CD14-positive monocyte (primary cell): ENCODE measurements around the gene ODF2. TPM values are rescaled to one million over a fixed set of nuclear protein-coding genes. Genes with fewer than 3 reads are reported as not detected.

Source experiments
- DNase-seq, 3 donors: peaks; one replicate each; pipeline ENCODE4 v3.0.0-alpha.2; 2011 to 2022
- H2AFZ ChIP-seq: 2 replicates; pipeline ENCODE4 v1.6.0; 2012; ENCODE audit warnings: mild to moderate bottlenecking, low read depth, low read length, inconsistent platforms; ENCODE audit not compliant: insufficient read depth, poor library complexity, severe bottlenecking
- H3K27ac ChIP-seq, 2 donors: 1 replicate in 1 of 2; 2 replicates in 1 of 2; pipeline ENCODE4 v1.5.1; 2012 to 2013; ENCODE audit warnings: low read length in 2 of 2, control low read depth in 1 of 2, inconsistent platforms in 1 of 2, low read depth in 1 of 2, mild to moderate bottlenecking in 1 of 2
- H3K27me3 ChIP-seq, 2 donors: one replicate each; pipeline versions ENCODE4 v1.6.0 to v1.6.1; 2011 to 2013; ENCODE audit warnings: low read length in 2 of 2; ENCODE audit not compliant: control insufficient read depth in 2 of 2, insufficient read depth in 2 of 2
- H3K36me3 ChIP-seq, 2 donors: replicated peaks in 1 of 2; 1 replicate in 1 of 2; 2 replicates in 1 of 2; pipeline versions ENCODE4 v1.5.1 to v1.6.1; 2012 to 2013; ENCODE audit warnings: low read length in 2 of 2, control low read depth in 1 of 2, inconsistent platforms in 1 of 2, mild to moderate bottlenecking in 1 of 2; ENCODE audit not compliant: insufficient read depth in 2 of 2, control insufficient read depth in 1 of 2
- H3K4me1 ChIP-seq, 2 donors: 1 replicate in 1 of 2; 2 replicates in 1 of 2; pipeline versions ENCODE4 v1.5.1 to v1.6.1; 2012 to 2013; ENCODE audit warnings: low read length in 2 of 2, control low read depth in 1 of 2, inconsistent platforms in 1 of 2, mild to moderate bottlenecking in 1 of 2, moderate library complexity in 1 of 2; ENCODE audit not compliant: insufficient read depth in 2 of 2, control insufficient read depth in 1 of 2
- H3K4me2 ChIP-seq: replicated peaks from 2 replicates; pipeline ENCODE3; 2012; ENCODE audit warnings: low read length, moderate library complexity, mild to moderate bottlenecking; ENCODE audit not compliant: poor library complexity, severe bottlenecking; ENCODE audit errors: extremely low read depth
- H3K4me3 ChIP-seq, 3 experiments: fragments of 200-600 bp in 1 of 3; sonication (generic) in 1 of 3; replicated peaks in 1 of 3; 1 replicate in 2 of 3; 2 replicates in 1 of 3; pipeline ENCODE4 v1.5.1; 2011 to 2013; ENCODE audit warnings: low read length in 3 of 3, mild to moderate bottlenecking in 3 of 3, control low read depth in 2 of 3, low read depth in 2 of 3, inconsistent platforms in 1 of 3, moderate library complexity in 1 of 3
- H3K79me2 ChIP-seq: 2 replicates; pipeline ENCODE4 v1.6.0; 2012; ENCODE audit warnings: mild to moderate bottlenecking, control low read depth, inconsistent platforms, low read length, moderate library complexity; ENCODE audit not compliant: insufficient read depth
- H3K9ac ChIP-seq: 2 replicates; pipeline ENCODE4 v1.6.0; 2017; ENCODE audit warnings: low read length, mild to moderate bottlenecking; ENCODE audit not compliant: insufficient read depth, poor library complexity, severe bottlenecking
- H3K9me3 ChIP-seq, 2 donors: replicated peaks in 1 of 2; 1 replicate in 1 of 2; 2 replicates in 1 of 2; pipeline versions ENCODE4 v1.5.1 to v1.6.1; 2012 to 2013; ENCODE audit warnings: low read length in 2 of 2, control low read depth in 1 of 2; ENCODE audit not compliant: control insufficient read depth in 1 of 2, insufficient read depth in 1 of 2
- H4K20me1 ChIP-seq: 2 replicates; pipeline ENCODE4 v1.6.0; 2012; ENCODE audit warnings: mild to moderate bottlenecking, low read length, control low read depth, moderate library complexity; ENCODE audit not compliant: insufficient read depth
- H3K27ac Mint-ChIP-seq, 7 donors: one replicate each; pipeline ENCODE4 v1.8.0; 2020; ENCODE audit warnings: mild to moderate bottlenecking in 7 of 7, mixed read lengths in 7 of 7, moderate library complexity in 6 of 7, inconsistent platforms in 2 of 7
- H3K27me3 Mint-ChIP-seq, 3 donors: one replicate each; pipeline ENCODE4 v1.8.0; 2021 to 2022; ENCODE audit warnings: low read depth in 3 of 3, mild to moderate bottlenecking in 3 of 3, mixed read lengths in 3 of 3, moderate library complexity in 3 of 3, inconsistent platforms in 1 of 3
- H3K36me3 Mint-ChIP-seq, 2 donors: one replicate each; pipeline ENCODE4 v1.8.0; 2020; ENCODE audit warnings: mixed read lengths in 2 of 2, inconsistent platforms in 1 of 2, mild to moderate bottlenecking in 1 of 2
- H3K4me1 Mint-ChIP-seq: one replicate; pipeline ENCODE4 v1.8.0; 2020; ENCODE audit warnings: mild to moderate bottlenecking, mixed read lengths
- H3K4me3 Mint-ChIP-seq, 2 donors: one replicate each; pipeline ENCODE4 v1.8.0; 2020; ENCODE audit warnings: mild to moderate bottlenecking in 2 of 2, mixed read lengths in 2 of 2, moderate library complexity in 1 of 2
- H3K9me3 Mint-ChIP-seq, 7 donors: one replicate each; pipeline ENCODE4 v1.8.0; 2020 to 2022; ENCODE audit warnings: mixed read lengths in 7 of 7, mild to moderate bottlenecking in 6 of 7, moderate library complexity in 6 of 7, inconsistent platforms in 2 of 7
- WGBS: methylation state at CpG from one replicate; pipeline ENCODE4 v1.1.5; 2013; ENCODE audit warnings: missing lambda C conversion rate; ENCODE audit not compliant: insufficient coverage; 5-methylcytosine and 5-hydroxymethylcytosine counted together
- intact Hi-C, 2 donors: fragments of 100-400 bp; cut with micrococcal nuclease; formaldehyde crosslinking; loops; one replicate each; pipeline versions ENCODE4 v1.15.0 to v1.15.1; 2023
- polyA plus RNA-seq, 3 donors: library from polyadenylated mRNA; depleted of rRNA in 1 of 3; unstranded in 2 of 3; stranded (reverse) in 1 of 3; fragments of 300-500 nt in 2 of 3; fragments of >200 nt in 1 of 3; fragmentation: Illumina TruSeq in 2 of 3; gene quantifications; 1 replicate in 2 of 3; 2 replicates in 1 of 3; pipeline ENCODE4 v1.2.3, GENCODE V29; 2012 to 2021
- TF ChIP-seq, protein P1 (sequence below): fragments of 200-600 bp; IDR thresholded peaks from one replicate; pipeline ENCODE4 v1.8.0; 2022; ENCODE audit warnings: antibody characterized with exemption, mild to moderate bottlenecking

Gene ODF2
- polyA plus RNA-seq, 3 donors = 7.9 to 24.1 (median 11.4) TPM

DNA sequence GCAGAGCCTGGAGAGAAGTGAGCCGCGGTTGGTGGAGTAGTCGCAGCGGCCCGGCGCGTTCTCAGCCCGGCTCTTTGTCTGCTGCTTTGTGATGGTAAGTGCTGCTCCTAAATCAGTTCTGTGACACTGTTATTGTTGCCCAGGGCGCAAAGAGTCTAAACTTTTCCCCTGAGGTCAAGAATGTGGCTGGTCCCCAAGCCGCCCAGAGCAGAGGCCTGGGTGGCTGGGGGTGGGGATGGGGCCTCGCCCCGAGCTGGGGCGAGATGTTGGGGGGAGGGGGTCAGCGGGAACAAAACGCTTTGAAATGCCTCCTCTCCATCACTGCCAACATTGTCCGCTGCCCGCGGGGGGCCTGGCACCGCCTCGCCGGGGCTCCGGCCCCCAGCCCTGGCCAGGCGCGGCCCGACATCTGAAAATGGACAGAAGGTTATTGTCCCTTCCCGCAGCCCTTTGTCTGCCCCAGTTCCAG lies 46.8 kb upstream of the ODF2 start:
- Histone ChIP-seq H3K27me3 (peaks cover 5 to 31% of the 10 kb centered on the region in 2 donors), H2AFZ (no peak overlapping the region), H3K4me2 (no peak overlapping the region), H3K4me1 (no peaks in the 10 kb centered on the region), H3K27ac (no peak overlapping the region), H4K20me1 (no peaks in the 10 kb centered on the region), H3K36me3 (no peaks in the 10 kb centered on the region), H3K9ac (no peak overlapping the region), H3K4me3 (no peak overlapping the region), H3K79me2 (no peaks in the 10 kb centered on the region), H3K9me3 (no peaks in the 10 kb centered on the region)
- Mint-ChIP-seq H3K27me3 (peaks cover 35 to 48% (median 35%) of the 10 kb centered on the region in 3 donors), H3K27ac (no peak overlapping the region), H3K9me3 (no peaks in the 10 kb centered on the region), H3K4me3 (peak overlapping the region in 1 of 2 donors; percentile 26), H3K36me3 (no peaks in the 10 kb centered on the region), H3K4me1 (peaks cover 1% of the 10 kb centered on the region)
- WGBS = 38% methylated on average over 20 of the region's 26 CpGs
- no peak for DNase-seq
- intact Hi-C loops = no loop called here
- TF ChIP-seq, protein P1, sequence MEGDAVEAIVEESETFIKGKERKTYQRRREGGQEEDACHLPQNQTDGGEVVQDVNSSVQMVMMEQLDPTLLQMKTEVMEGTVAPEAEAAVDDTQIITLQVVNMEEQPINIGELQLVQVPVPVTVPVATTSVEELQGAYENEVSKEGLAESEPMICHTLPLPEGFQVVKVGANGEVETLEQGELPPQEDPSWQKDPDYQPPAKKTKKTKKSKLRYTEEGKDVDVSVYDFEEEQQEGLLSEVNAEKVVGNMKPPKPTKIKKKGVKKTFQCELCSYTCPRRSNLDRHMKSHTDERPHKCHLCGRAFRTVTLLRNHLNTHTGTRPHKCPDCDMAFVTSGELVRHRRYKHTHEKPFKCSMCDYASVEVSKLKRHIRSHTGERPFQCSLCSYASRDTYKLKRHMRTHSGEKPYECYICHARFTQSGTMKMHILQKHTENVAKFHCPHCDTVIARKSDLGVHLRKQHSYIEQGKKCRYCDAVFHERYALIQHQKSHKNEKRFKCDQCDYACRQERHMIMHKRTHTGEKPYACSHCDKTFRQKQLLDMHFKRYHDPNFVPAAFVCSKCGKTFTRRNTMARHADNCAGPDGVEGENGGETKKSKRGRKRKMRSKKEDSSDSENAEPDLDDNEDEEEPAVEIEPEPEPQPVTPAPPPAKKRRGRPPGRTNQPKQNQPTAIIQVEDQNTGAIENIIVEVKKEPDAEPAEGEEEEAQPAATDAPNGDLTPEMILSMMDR = no peak

DNA sequence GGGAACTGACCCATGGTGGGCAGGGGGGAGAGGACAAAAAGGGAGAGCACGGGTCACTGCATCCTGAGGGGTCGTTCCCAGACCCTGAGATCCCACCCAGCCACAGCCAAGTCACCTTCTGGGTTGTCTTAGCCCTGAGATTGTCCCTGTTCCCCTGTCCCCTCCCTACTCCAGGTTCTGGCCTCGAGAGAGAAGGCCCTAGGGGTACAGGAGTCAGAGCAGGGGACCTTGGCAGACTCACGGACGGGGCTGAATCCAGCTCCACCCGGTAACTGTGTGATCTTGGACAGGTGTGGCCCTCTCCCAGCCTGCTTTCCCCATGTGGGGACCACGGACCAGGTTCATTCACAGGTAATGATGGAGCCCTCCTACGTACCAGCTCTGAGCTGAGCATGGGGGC lies 46.4 kb upstream of the ODF2 start:
- DNase-seq = no peak
- intact Hi-C loops = no loop called here
- Mint-ChIP-seq H3K4me1 (peaks cover 1% of the 10 kb centered on the region), H3K4me3 (no peak overlapping the region), H3K9me3 (no peaks in the 10 kb centered on the region), H3K36me3 (no peaks in the 10 kb centered on the region), H3K27ac (no peak overlapping the region), H3K27me3 (peaks cover 35 to 48% (median 35%) of the 10 kb centered on the region in 3 donors)
- no peak overlapping the region for H3K27ac ChIP-seq
- H3K9ac ChIP-seq = no peak overlapping the region
- TF ChIP-seq, protein P1 = no peak
- no peak overlapping the region for H2AFZ ChIP-seq
- H3K9me3 ChIP-seq = no peaks in the 10 kb centered on the region
- no peaks in the 10 kb centered on the region for H4K20me1 ChIP-seq
- peaks cover 5 to 31% of the 10 kb centered on the region in 2 donors for H3K27me3 ChIP-seq
- no peaks in the 10 kb centered on the region for H3K79me2 ChIP-seq
- no peak overlapping the region for H3K4me2 ChIP-seq
- no peaks in the 10 kb centered on the region for H3K4me1 ChIP-seq
- no peak overlapping the region for H3K4me3 ChIP-seq
- H3K36me3 ChIP-seq = no peaks in the 10 kb centered on the region
- WGBS = 73% methylated on average over 5 of the region's 8 CpGs
